ENCODE results near the gene APC2.

- TF ChIP-seq POLR2A (IDR thresholded peaks at IDR 0.05) (no peak), CTCF (IDR thresholded peaks at IDR 0.05) (no peak), POLR2AphosphoS5 (IDR thresholded peaks at IDR 0.05) (peak in 1 of 4 donors; percentile 41), EP300 (IDR thresholded peaks at IDR 0.05) (no peak)
Measured at GRCh38 chr19:1408300-1409203, 41.4 kb upstream of the APC2 start.

Measured in sigmoid colon (tissue), 4 donors.